ENCODE measurements around the gene KDELR1. TPM values are rescaled to one million over a fixed set of nuclear protein-coding genes. Genes with fewer than 3 reads are reported as not detected.
A peak's percentile ranks its signal among the peaks of the same experiment; 100 is the strongest.

The KDELR1 gene
- total and polyA plus RNA-seq, 2 of the 13 experiments (the other 11 are each of a cell fraction or from before 2014, with no cell fraction given): 134 to 185 TPM

DNA sequence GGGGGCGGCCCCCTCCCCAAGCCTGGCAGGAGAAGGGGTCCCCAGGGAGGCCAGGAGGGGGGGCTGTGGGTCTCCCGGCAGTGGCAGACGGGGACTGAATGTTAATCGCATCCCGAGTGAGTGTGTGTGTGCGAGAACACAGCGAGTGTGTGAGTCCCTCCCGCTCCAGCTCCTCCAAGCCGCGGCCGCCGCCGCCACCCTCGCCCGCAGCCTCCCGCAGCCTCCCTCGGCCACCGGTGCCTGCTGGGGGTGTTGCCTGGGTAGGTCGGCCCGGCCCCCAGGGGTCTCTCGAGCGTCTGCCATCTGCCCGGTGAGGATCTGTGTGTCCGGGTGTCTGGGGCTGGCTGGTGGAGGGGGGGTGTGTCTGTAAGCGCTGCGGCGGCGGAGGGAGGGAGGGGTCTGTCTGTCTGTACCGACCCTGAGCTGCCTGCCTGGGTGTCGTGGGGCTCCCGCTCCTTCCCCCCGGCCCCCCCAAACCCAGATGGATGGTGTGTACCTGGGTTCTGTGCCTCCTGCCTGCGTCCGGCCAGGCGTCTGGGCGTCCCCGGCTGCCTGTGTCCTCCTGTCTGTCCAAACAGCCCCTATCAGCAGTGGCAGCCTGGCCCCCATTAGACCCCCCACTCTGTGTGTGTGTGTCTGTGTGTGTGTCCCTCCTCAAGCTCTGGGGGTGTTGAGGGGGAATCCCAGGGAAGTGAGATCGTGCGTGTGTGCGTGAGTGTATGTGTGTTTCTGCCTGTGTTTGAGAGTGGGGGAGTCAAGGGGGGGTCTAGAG is 2.4 kb upstream of the KDELR1 start, which contains the start of gene GRIN2D:
GRIN2D (plus strand) TSS at position 110 of the 772 bp plus-strand sequence. CDS start 4,725 bp downstream, outside the sequence.
- H3K4me1 ChIP-seq (ENCODE audit: insufficient read depth, low read length): peaks cover 79% of the 10 kb centered on the region
- 4% methylated on average over 6 of the region's 40 CpGs for WGBS (ENCODE audit: low lambda C conversion rate)
- H3K9ac ChIP-seq (ENCODE audit: insufficient read depth, low read depth, low read length): peak within 1 kb of the TSS; percentile 46
- H3K36me3 ChIP-seq (replicated peaks in 1 of 2; ENCODE audit: control insufficient read depth in 1 of 2, insufficient read depth in 2 of 2, low read length in 2 of 2): peaks cover 0 to 8% of the 10 kb centered on the region in 2 experiments; a peak in 2 of 5 replicates
- no peak within 1 kb of the TSS for H3K27ac ChIP-seq (ENCODE audit: extremely low read length, insufficient read depth, low read length)
- H3K4me3 ChIP-seq (replicated peaks in 1 of 3; ENCODE audit: insufficient read depth in 1 of 3, low read depth in 2 of 3, low read length in 3 of 3): peak within 1 kb of the TSS; percentile 41 to 71 (median 56); a peak in 5 of 6 replicates
- in situ Hi-C loops (cut with HindIII; ENCODE audit: extremely low pct_ligation_motif_present, low pct_unique_long_range_greater_than_20kb): loop anchor here (5.0 kb wide), 2 partner anchors 41 to 76 kb away; no protein-coding TSS in a partner anchor
- H3K4me2 ChIP-seq (ENCODE audit: low read depth, low read length): peak within 1 kb of the TSS; percentile 88
- POLR2A ChIA-PET: interaction anchor here (0.6 to 1.8 kb wide), 3 partner anchors 30 to 67 kb away, joined by 3 to 6 read pairs (median 3); partner anchors contain the start of genes SYNGR4 and TMEM143
- BruUV-seq (replicated peaks): no TSS peak
- peaks cover 16% of the 10 kb centered on the region for H3K79me2 ChIP-seq (ENCODE audit: insufficient read depth, low read length)
- FAIRE-seq (no peak), ATAC-seq (peak; percentile 28), DNase-seq (ENCODE audit: low spot score) (no peak)
- peaks cover 11 to 50% of the 10 kb centered on the region in 2 experiments for H3K27me3 ChIP-seq (ENCODE audit: control insufficient read depth in 1 of 2, insufficient read depth in 2 of 2, low read length in 2 of 2)
- H3K9me3 ChIP-seq (ENCODE audit: low read length): no peaks in the 10 kb centered on the region
- peaks cover 4% of the 10 kb centered on the region; the same call in 1 of the 2 replicates for H4K20me1 ChIP-seq (ENCODE audit: insufficient read depth, low read length)
- no peak within 1 kb of the TSS for H2AFZ ChIP-seq (ENCODE audit: low read length)
- intact Hi-C loops (cut with micrococcal nuclease; ENCODE audit: unreplicated experiment): loop anchor here (5.0 kb wide), 2 partner anchors 41 to 71 kb away; a partner anchor contains a TSS
- CTCF ChIA-PET (ENCODE audit: low intra/inter-chr PET ratio, low total read pairs): no interaction called here
- no peak for TF ChIP-seq CCAR2 (optimal IDR thresholded peaks at IDR 0.05; ENCODE audit: low read depth, low read length)
- TF ChIP-seq, protein P1, sequence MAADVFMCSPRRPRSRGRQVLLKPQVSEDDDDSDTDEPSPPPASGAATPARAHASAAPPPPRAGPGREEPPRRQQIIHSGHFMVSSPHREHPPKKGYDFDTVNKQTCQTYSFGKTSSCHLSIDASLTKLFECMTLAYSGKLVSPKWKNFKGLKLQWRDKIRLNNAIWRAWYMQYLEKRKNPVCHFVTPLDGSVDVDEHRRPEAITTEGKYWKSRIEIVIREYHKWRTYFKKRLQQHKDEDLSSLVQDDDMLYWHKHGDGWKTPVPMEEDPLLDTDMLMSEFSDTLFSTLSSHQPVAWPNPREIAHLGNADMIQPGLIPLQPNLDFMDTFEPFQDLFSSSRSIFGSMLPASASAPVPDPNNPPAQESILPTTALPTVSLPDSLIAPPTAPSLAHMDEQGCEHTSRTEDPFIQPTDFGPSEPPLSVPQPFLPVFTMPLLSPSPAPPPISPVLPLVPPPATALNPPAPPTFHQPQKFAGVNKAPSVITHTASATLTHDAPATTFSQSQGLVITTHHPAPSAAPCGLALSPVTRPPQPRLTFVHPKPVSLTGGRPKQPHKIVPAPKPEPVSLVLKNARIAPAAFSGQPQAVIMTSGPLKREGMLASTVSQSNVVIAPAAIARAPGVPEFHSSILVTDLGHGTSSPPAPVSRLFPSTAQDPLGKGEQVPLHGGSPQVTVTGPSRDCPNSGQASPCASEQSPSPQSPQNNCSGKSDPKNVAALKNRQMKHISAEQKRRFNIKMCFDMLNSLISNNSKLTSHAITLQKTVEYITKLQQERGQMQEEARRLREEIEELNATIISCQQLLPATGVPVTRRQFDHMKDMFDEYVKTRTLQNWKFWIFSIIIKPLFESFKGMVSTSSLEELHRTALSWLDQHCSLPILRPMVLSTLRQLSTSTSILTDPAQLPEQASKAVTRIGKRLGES (CRISPR knock-in tag; IDR thresholded peaks at IDR 0.05; ENCODE audit: borderline replicate concordance): no peak
- no peak for TF ChIP-seq CCDC6 (CRISPR knock-in tag; IDR thresholded peaks at IDR 0.05)
- no peak for TF ChIP-seq ZNF10 (CRISPR knock-in tag; IDR thresholded peaks at IDR 0.05; ENCODE audit: borderline replicate concordance, low read depth)
- TF ChIP-seq MTF2 (CRISPR knock-in tag; IDR thresholded peaks at IDR 0.05; ENCODE audit: borderline replicate concordance): peak; percentile 29; the same call in 1 of the 2 replicates
- TF ChIP-seq ZSCAN22 (CRISPR knock-in tag; IDR thresholded peaks at IDR 0.05): 0 out of 2 replicates have a peak, but pooled peaks have one; percentile 19
- TF ChIP-seq GFI1 (CRISPR knock-in tag; IDR thresholded peaks at IDR 0.05; ENCODE audit: borderline replicate concordance): no peak
- TF ChIP-seq, protein P2, sequence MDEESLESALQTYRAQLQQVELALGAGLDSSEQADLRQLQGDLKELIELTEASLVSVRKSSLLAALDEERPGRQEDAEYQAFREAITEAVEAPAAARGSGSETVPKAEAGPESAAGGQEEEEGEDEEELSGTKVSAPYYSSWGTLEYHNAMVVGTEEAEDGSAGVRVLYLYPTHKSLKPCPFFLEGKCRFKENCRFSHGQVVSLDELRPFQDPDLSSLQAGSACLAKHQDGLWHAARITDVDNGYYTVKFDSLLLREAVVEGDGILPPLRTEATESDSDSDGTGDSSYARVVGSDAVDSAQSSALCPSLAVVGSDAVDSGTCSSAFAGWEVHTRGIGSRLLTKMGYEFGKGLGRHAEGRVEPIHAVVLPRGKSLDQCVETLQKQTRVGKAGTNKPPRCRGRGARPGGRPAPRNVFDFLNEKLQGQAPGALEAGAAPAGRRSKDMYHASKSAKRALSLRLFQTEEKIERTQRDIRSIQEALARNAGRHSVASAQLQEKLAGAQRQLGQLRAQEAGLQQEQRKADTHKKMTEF (CRISPR knock-in tag; IDR thresholded peaks at IDR 0.05): peak; percentile 33; the same call in 1 of the 2 replicates
- TF ChIP-seq REPIN1 (CRISPR knock-in tag; IDR thresholded peaks at IDR 0.05; ENCODE audit: borderline replicate concordance, low read depth): no peak
- no peak for TF ChIP-seq ZNF549 (CRISPR knock-in tag; IDR thresholded peaks at IDR 0.05)
- no peak for TF ChIP-seq ZNF672 (CRISPR knock-in tag; IDR thresholded peaks at IDR 0.05)
- no peak for TF ChIP-seq ZNF234 (CRISPR knock-in tag; conservative IDR thresholded peaks at IDR 0.05)
- TF ChIP-seq, protein P3, sequence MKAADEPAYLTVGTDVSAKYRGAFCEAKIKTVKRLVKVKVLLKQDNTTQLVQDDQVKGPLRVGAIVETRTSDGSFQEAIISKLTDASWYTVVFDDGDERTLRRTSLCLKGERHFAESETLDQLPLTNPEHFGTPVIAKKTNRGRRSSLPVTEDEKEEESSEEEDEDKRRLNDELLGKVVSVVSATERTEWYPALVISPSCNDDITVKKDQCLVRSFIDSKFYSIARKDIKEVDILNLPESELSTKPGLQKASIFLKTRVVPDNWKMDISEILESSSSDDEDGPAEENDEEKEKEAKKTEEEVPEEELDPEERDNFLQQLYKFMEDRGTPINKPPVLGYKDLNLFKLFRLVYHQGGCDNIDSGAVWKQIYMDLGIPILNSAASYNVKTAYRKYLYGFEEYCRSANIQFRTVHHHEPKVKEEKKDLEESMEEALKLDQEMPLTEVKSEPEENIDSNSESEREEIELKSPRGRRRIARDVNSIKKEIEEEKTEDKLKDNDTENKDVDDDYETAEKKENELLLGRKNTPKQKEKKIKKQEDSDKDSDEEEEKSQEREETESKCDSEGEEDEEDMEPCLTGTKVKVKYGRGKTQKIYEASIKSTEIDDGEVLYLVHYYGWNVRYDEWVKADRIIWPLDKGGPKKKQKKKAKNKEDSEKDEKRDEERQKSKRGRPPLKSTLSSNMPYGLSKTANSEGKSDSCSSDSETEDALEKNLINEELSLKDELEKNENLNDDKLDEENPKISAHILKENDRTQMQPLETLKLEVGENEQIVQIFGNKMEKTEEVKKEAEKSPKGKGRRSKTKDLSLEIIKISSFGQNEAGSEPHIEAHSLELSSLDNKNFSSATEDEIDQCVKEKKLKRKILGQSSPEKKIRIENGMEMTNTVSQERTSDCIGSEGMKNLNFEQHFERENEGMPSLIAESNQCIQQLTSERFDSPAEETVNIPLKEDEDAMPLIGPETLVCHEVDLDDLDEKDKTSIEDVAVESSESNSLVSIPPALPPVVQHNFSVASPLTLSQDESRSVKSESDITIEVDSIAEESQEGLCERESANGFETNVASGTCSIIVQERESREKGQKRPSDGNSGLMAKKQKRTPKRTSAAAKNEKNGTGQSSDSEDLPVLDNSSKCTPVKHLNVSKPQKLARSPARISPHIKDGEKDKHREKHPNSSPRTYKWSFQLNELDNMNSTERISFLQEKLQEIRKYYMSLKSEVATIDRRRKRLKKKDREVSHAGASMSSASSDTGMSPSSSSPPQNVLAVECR (CRISPR knock-in tag; IDR thresholded peaks at IDR 0.05; ENCODE audit: borderline replicate concordance): peak; percentile 30; the same call in 1 of the 2 replicates

Data from HepG2 (cell line).